HepG2 (cell line): ENCODE measurements around the gene C22orf42.

ENCODE experiments used
- CHD4 ChIP-seq: fragments of 200-600 bp; sonication (generic); IDR thresholded peaks from 2 replicates; pipeline ENCODE4 v1.7.0; 2017; ENCODE audit warnings: mild to moderate bottlenecking, low read length, borderline replicate concordance
- FOXJ3 ChIP-seq: sonication (generic); formaldehyde crosslinking; IDR thresholded peaks from 2 replicates; pipeline ENCODE4 v1.4.0; 2020; ENCODE audit warnings: missing genetic modification reagents, mild to moderate bottlenecking, borderline replicate concordance
- HDAC1 ChIP-seq: sonication (generic); formaldehyde crosslinking; IDR thresholded peaks from 2 replicates; pipeline ENCODE4 v1.5.1; 2020; ENCODE audit warnings: mild to moderate bottlenecking, missing genetic modification reagents
- HDAC2 ChIP-seq: sonication (generic); formaldehyde crosslinking; IDR thresholded peaks from 2 replicates; pipeline ENCODE4 v1.4.0; 2020; ENCODE audit warnings: missing genetic modification reagents
- JUNB ChIP-seq: sonication (generic); formaldehyde crosslinking; IDR thresholded peaks from 2 replicates; pipeline ENCODE4 v1.8.0; 2022; ENCODE audit warnings: missing genetic modification reagents, mild to moderate bottlenecking, borderline replicate concordance
- MZF1 ChIP-seq: sonication (generic); formaldehyde crosslinking; IDR thresholded peaks from 2 replicates; pipeline ENCODE4 v1.8.1; 2023; ENCODE audit warnings: mild to moderate bottlenecking, missing genetic modification reagents, borderline replicate concordance
- NAIF1 ChIP-seq: sonication (generic); formaldehyde crosslinking; IDR thresholded peaks from 2 replicates; pipeline ENCODE4 v1.5.0; 2020; ENCODE audit warnings: mild to moderate bottlenecking, missing genetic modification reagents, borderline replicate concordance
- NFATC3 ChIP-seq: sonication (generic); formaldehyde crosslinking; IDR thresholded peaks from 2 replicates; pipeline ENCODE4 v1.5.1; 2020; ENCODE audit warnings: mild to moderate bottlenecking, missing genetic modification reagents
- ZNF546 ChIP-seq: sonication (generic); formaldehyde crosslinking; conservative IDR thresholded peaks from 2 replicates; pipeline ENCODE4 v1.8.1; 2023; ENCODE audit warnings: mild to moderate bottlenecking, missing genetic modification reagents
- TF ChIP-seq, protein P1 (sequence below): sonication (generic); formaldehyde crosslinking; IDR thresholded peaks from 2 replicates; pipeline ENCODE4 v1.8.1; 2022; ENCODE audit warnings: low read depth, mild to moderate bottlenecking, missing genetic modification reagents

DNA sequence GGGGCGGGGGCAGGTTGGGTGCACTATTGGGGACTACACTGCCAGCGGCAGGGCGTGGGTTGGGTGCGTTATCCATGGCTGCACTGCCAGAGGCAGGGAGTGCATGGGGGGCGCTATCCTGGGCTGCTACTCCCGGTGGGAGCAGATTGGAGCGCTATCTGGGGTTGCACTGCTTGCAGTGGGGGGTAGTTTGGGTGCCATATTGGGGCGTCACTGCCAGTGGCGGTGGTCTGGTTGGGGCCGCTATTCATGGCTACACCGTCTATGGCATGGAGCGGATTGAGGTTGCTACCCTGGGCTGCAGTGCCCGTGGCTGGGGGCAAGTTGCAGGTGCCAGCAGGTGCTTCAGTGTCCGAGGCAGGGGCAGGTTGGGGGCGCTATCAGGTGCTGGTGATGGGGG is 36.2 kb downstream of the C22orf42 start:
- TF ChIP-seq MZF1, result no peak
- no peak for TF ChIP-seq FOXJ3 (CRISPR knock-in tag)
- TF ChIP-seq, protein P1, sequence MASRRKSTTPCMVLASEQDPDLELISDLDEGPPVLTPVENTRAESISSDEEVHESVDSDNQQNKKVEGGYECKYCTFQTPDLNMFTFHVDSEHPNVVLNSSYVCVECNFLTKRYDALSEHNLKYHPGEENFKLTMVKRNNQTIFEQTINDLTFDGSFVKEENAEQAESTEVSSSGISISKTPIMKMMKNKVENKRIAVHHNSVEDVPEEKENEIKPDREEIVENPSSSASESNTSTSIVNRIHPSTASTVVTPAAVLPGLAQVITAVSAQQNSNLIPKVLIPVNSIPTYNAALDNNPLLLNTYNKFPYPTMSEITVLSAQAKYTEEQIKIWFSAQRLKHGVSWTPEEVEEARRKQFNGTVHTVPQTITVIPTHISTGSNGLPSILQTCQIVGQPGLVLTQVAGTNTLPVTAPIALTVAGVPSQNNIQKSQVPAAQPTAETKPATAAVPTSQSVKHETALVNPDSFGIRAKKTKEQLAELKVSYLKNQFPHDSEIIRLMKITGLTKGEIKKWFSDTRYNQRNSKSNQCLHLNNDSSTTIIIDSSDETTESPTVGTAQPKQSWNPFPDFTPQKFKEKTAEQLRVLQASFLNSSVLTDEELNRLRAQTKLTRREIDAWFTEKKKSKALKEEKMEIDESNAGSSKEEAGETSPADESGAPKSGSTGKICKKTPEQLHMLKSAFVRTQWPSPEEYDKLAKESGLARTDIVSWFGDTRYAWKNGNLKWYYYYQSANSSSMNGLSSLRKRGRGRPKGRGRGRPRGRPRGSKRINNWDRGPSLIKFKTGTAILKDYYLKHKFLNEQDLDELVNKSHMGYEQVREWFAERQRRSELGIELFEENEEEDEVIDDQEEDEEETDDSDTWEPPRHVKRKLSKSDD (CRISPR knock-in tag), result no peak
- no peak for TF ChIP-seq JUNB (CRISPR knock-in tag)
- TF ChIP-seq ZNF546 (CRISPR knock-in tag), result no peak
- no peak for TF ChIP-seq NAIF1
- no peak for TF ChIP-seq HDAC1 (CRISPR knock-in tag)
- TF ChIP-seq CHD4, result no peak
- TF ChIP-seq NFATC3 (CRISPR knock-in tag), result no peak
- no peak for TF ChIP-seq HDAC2 (CRISPR knock-in tag)
